Lower leg skin (tissue), 3 donors: ENCODE results near the gene UBE2E2.

Experiments used
- POLR2A ChIP-seq, 2 donors: fragments of 450-650 bp; IDR thresholded peaks; one replicate each; pipeline ENCODE4 v1.6.1; 2016 to 2017; ENCODE audit warnings: antibody characterized with exemption in 2 of 2, mild to moderate bottlenecking in 1 of 2, moderate library complexity in 1 of 2
- TF ChIP-seq, protein P1 (sequence below), 3 donors: fragments of 450-650 bp; IDR thresholded peaks; one replicate each; pipeline ENCODE4 v1.5.1; 2016; ENCODE audit warnings: antibody characterized with exemption in 3 of 3, mild to moderate bottlenecking in 3 of 3, moderate library complexity in 2 of 3

DNA sequence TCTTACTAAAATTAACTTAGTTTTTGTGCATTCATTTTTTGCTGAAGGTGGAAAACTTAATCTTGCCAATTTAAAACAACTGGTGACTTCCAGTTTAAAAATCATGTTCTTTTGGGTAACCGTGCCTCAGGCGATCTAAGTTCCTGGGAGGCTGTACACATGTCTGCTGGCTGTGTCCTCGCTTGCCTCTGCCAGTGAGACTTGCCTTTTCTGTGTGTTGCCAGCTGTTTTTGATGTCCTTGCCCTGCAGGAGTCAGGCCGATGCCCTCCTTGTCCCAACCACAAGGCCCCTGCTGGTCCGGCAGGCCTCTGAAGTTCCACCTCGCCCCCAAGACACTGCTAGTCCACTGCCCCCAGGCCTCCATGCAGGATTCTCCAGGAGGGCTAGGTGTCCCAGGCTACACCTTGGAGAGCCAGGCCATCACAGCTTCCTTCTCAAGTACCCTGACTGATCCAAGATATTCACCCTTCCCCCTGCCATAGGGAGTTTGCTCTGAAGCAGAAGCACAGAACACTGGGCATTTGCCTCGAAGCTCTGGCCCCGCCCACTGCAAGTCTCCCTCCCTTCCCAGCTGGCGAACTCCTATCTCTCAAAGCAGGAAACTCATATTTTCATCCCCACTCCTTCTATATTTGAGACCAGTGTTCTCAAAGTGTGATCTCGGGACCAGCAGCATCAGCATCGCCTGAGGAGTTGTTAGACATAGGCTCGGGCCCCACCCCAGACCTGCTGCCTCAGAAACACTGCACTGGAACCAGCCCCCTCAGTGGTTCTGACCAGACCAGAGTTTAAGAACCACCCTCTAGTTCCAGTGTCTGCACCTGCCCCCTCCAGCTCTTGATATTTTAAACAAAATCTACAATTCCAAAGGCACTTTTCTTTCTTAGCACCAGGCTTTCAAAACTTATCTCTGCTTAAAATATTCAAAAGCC is 416.8 kb downstream of the UBE2E2 start:
- TF ChIP-seq, protein P1, sequence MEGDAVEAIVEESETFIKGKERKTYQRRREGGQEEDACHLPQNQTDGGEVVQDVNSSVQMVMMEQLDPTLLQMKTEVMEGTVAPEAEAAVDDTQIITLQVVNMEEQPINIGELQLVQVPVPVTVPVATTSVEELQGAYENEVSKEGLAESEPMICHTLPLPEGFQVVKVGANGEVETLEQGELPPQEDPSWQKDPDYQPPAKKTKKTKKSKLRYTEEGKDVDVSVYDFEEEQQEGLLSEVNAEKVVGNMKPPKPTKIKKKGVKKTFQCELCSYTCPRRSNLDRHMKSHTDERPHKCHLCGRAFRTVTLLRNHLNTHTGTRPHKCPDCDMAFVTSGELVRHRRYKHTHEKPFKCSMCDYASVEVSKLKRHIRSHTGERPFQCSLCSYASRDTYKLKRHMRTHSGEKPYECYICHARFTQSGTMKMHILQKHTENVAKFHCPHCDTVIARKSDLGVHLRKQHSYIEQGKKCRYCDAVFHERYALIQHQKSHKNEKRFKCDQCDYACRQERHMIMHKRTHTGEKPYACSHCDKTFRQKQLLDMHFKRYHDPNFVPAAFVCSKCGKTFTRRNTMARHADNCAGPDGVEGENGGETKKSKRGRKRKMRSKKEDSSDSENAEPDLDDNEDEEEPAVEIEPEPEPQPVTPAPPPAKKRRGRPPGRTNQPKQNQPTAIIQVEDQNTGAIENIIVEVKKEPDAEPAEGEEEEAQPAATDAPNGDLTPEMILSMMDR (IDR thresholded peaks at IDR 0.05), result no peak
- no peak for TF ChIP-seq POLR2A (IDR thresholded peaks at IDR 0.05)
